Stimulated activated CD8-positive, alpha-beta memory T cell treated with anti-CD3 and anti-CD28 coated beads, Interleukin-4, amount 100 ng/mL, for 24 hours (primary cell): ENCODE measurements around the gene CCND2.
A peak's percentile ranks its signal among the peaks of the same experiment; 100 is the strongest.
"Not testable (repeated sequence)": the region's sequence is repeated elsewhere in the genome, so short reads cannot be mapped to it uniquely, and the experiment has no call there.

Experiments
- DNase-seq: peaks from one replicate; pipeline ENCODE4 v3.0.0-alpha.2; 2020; ENCODE audit warnings: low read depth

Gene CCND2

GRCh38 chr12:4273652-4274395 lies at the start of gene CCND2:
TSS of gene CCND2 (plus strand) at chr12:4273762. CDS start at chr12:4274041, 279 bp downstream.
- DNase-seq, result peak; percentile 72

- DNase-seq, result no peak
Observed at GRCh38 chr12:4224206-4224889, 49.2 kb upstream of the CCND2 start.

- DNase-seq, result no peak
Observed at GRCh38 chr12:4225571-4225970, 48.0 kb upstream of the CCND2 start.

GRCh38 chr12:4227046-4227445 lies 46.5 kb upstream of the CCND2 start:
- no peak for DNase-seq

- DNase-seq, result no peak
Observed at GRCh38 chr12:4228122-4228580, 45.4 kb upstream of the CCND2 start.

- no peak for DNase-seq
Observed at GRCh38 chr12:4230526-4230925, 43.0 kb upstream of the CCND2 start.

GRCh38 chr12:4238577-4238976 lies 35.0 kb upstream of the CCND2 start:
- no peak for DNase-seq

- DNase-seq, result no peak
Observed at GRCh38 chr12:4239746-4240145, 33.8 kb upstream of the CCND2 start.

GRCh38 chr12:4240161-4240783 lies 33.3 kb upstream of the CCND2 start:
- no peak for DNase-seq

GRCh38 chr12:4240981-4241380 lies 32.6 kb upstream of the CCND2 start:
- no peak for DNase-seq

- no peak for DNase-seq
Observed at GRCh38 chr12:4241592-4241991, 32.0 kb upstream of the CCND2 start.

- no peak for DNase-seq
Observed at GRCh38 chr12:4242595-4242994, 31.0 kb upstream of the CCND2 start.

GRCh38 chr12:4243091-4243490 lies 30.5 kb upstream of the CCND2 start:
- DNase-seq, result no peak

- not testable (repeated sequence) for DNase-seq
Observed at GRCh38 chr12:4243491-4244100, 30.0 kb upstream of the CCND2 start.

GRCh38 chr12:4244868-4245267 lies 28.7 kb upstream of the CCND2 start:
- DNase-seq, result no peak

GRCh38 chr12:4245446-4245845 lies 28.1 kb upstream of the CCND2 start:
- DNase-seq, result no peak

- DNase-seq, result no peak
Observed at GRCh38 chr12:4246116-4246515, 27.4 kb upstream of the CCND2 start.

- no peak for DNase-seq
Observed at GRCh38 chr12:4250691-4251090, 22.9 kb upstream of the CCND2 start.

- no peak for DNase-seq
Observed at GRCh38 chr12:4251216-4251891, 22.2 kb upstream of the CCND2 start.

- DNase-seq, result no peak
Observed at GRCh38 chr12:4251967-4252366, 21.6 kb upstream of the CCND2 start.

GRCh38 chr12:4252601-4253000 lies 21.0 kb upstream of the CCND2 start:
- DNase-seq, result no peak
